Mesendoderm (in vitro differentiated cells): ENCODE results near the gene IL3RA.

Source experiments
- DNase-seq: peaks from one replicate; pipeline ENCODE4 v3.0.0; 2013
- H2AK5ac ChIP-seq: 2 replicates; pipeline ENCODE4 v1.6.1; 2013; ENCODE audit warnings: low read length, inconsistent platforms
- H2BK120ac ChIP-seq: 2 replicates; pipeline ENCODE4 v1.6.1; 2013; ENCODE audit warnings: low read depth, mild to moderate bottlenecking, low read length, moderate library complexity, mixed read lengths
- H2BK15ac ChIP-seq: replicated peaks from 2 replicates; pipeline ENCODE4 v1.6.1; 2013; ENCODE audit warnings: low read depth, mild to moderate bottlenecking, moderate library complexity
- H2BK5ac ChIP-seq: 2 replicates; pipeline ENCODE4 v1.6.1; 2013; ENCODE audit warnings: low read length, inconsistent platforms
- H3K18ac ChIP-seq: 2 replicates; pipeline ENCODE4 v1.6.1; 2013; ENCODE audit warnings: mild to moderate bottlenecking, low read length, mixed read lengths
- H3K23ac ChIP-seq: one replicate; pipeline ENCODE4 v1.6.1; 2013; ENCODE audit warnings: low read length
- H3K27ac ChIP-seq: 2 replicates; pipeline ENCODE4 v1.5.1; 2013; ENCODE audit warnings: low read depth, mild to moderate bottlenecking, inconsistent platforms, low read length, moderate library complexity
- H3K27me3 ChIP-seq: 2 replicates; pipeline ENCODE4 v1.6.1; 2013; ENCODE audit warnings: low read length, control low read depth, mild to moderate bottlenecking, inconsistent platforms; ENCODE audit not compliant: insufficient read depth, poor library complexity
- H3K36me3 ChIP-seq: 2 replicates; pipeline ENCODE4 v1.6.1; 2013; ENCODE audit warnings: low read length, inconsistent platforms; ENCODE audit not compliant: control insufficient read depth, insufficient read depth
- H3K4ac ChIP-seq: one replicate; pipeline ENCODE4 v1.6.1; 2013; ENCODE audit warnings: low read depth, mild to moderate bottlenecking, low read length, moderate library complexity
- H3K4me1 ChIP-seq: 2 replicates; pipeline ENCODE4 v1.6.1; 2013; ENCODE audit warnings: low read depth, low read length, inconsistent platforms; ENCODE audit not compliant: control insufficient read depth
- H3K4me2 ChIP-seq: 2 replicates; pipeline ENCODE4 v1.6.1; 2013; ENCODE audit warnings: low read length
- H3K4me3 ChIP-seq: 2 replicates; pipeline ENCODE4 v1.5.1; 2013; ENCODE audit warnings: mild to moderate bottlenecking, low read length
- H3K56ac ChIP-seq: one replicate; pipeline ENCODE4 v1.6.1; 2013; ENCODE audit warnings: low read length
- H3K79me1 ChIP-seq: 2 replicates; pipeline ENCODE4 v1.6.1; 2013; ENCODE audit warnings: low read length, inconsistent platforms
- H3K79me2 ChIP-seq: 2 replicates; pipeline ENCODE4 v1.6.1; 2013; ENCODE audit warnings: mild to moderate bottlenecking, low read length; ENCODE audit not compliant: control insufficient read depth, insufficient read depth
- H3K9ac ChIP-seq: 2 replicates; pipeline ENCODE4 v1.6.1; 2013; ENCODE audit warnings: low read length, inconsistent platforms
- H4K5ac ChIP-seq: one replicate; pipeline ENCODE4 v1.6.1; 2013; ENCODE audit warnings: low read length
- H4K8ac ChIP-seq: one replicate; pipeline ENCODE4 v1.6.1; 2013; ENCODE audit warnings: low read depth, mild to moderate bottlenecking, control low read depth, low read length, moderate library complexity
- WGBS: extraction: QIAGEN DNeasy Blood & Tissue Kit; methylation state at CpG from one replicate; pipeline ENCODE4 v1.1.7; 2013; ENCODE audit warnings: low lambda C conversion rate, missing lambda C conversion rate; ENCODE audit not compliant: insufficient coverage; ENCODE audit errors: extremely low coverage; 5-methylcytosine and 5-hydroxymethylcytosine counted together

IL3RA gene

DNA sequence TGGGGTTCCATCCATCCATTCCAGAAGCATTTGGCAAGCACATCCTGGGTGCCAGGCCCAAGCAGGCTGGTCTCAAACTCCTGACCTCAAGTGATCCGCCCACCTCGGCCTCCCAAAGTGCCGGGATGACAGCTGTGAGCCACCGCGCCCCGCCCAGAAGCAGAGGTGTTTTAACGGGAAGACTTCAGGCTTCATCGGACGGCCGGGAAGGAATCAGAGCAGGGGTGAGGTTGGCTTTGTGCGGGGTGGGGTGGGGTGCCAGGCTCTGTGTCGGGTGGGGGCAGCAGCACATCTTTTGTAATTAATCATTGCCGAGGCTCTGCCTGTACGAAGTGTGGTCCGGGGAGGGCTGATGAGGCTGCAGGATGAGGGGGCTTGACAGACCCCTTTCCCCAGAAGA lies 60.4 kb downstream of the IL3RA start:
- H2BK120ac ChIP-seq = no peak overlapping the region
- no peak for DNase-seq
- H2BK5ac ChIP-seq = no peak overlapping the region
- no peak overlapping the region for H3K4me2 ChIP-seq
- no peak overlapping the region for H3K4me3 ChIP-seq
- H2BK15ac ChIP-seq = no peak overlapping the region
- H3K27ac ChIP-seq = no peak overlapping the region
- H3K36me3 ChIP-seq = peaks cover 2% of the 10 kb centered on the region
- H3K56ac ChIP-seq = no peak overlapping the region
- no CpG with 5 or more reads among the region's 15 CpGs for WGBS
- no peak overlapping the region for H3K23ac ChIP-seq
- peaks cover 2% of the 10 kb centered on the region for H3K4me1 ChIP-seq
- H3K79me2 ChIP-seq = peaks cover 23% of the 10 kb centered on the region
- no peak overlapping the region for H4K8ac ChIP-seq
- H3K18ac ChIP-seq = no peak overlapping the region
- H3K4ac ChIP-seq = no peak overlapping the region
- no peaks in the 10 kb centered on the region for H3K27me3 ChIP-seq
- H3K9ac ChIP-seq = no peak overlapping the region
- H3K79me1 ChIP-seq = peaks cover 13% of the 10 kb centered on the region
- H2AK5ac ChIP-seq = no peak overlapping the region
- H4K5ac ChIP-seq = no peak overlapping the region

DNA sequence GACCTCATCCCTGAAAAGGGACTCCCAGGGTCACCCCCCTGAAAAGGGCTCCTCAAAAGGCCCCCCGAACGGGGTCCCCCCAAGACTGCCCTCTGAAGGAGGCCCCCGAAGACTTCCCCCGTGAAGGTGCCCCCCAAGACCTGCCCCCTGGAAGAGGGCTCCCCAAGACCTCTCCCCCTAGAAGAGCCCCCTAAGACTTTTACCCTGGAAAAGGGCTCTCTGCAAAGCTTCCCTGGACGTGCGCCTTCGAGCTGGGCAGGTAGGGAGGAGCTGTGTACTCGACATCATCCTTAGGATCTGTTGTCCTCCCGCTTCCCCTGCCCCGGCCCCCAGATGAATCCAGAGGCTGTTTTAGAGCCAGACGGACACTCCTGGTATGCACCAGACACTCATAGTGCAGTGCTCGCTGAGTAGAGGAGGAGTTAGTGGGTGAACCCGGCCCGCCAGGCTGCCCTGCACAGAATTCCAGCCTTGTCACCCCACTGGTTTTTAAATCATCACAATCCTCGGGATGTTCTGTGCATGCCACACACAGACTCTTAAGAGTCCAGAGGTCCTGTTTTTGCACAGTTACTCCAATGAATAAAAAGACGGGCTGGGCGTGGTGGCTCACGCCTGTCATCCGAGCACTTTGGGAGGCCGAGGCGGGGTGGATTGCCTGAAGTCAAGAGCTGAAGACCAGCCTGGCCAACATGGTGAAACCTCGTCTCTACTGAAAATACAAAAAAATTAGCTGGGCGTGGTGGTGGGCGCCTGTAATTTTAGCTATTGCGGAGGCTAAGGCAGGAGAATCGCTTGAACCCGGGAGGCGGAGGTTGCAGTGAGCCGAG lies 61.1 kb downstream of the IL3RA start:
- peaks cover 23% of the 10 kb centered on the region for H3K79me2 ChIP-seq
- H2BK15ac ChIP-seq = no peak overlapping the region
- H3K4me3 ChIP-seq = no peak overlapping the region
- H3K4me2 ChIP-seq = no peak overlapping the region
- no peak overlapping the region for H4K5ac ChIP-seq
- peaks cover 13% of the 10 kb centered on the region for H3K79me1 ChIP-seq
- no peak overlapping the region for H3K23ac ChIP-seq
- H3K36me3 ChIP-seq = peaks cover 2% of the 10 kb centered on the region
- H3K9ac ChIP-seq = no peak overlapping the region
- no CpG with 5 or more reads among the region's 29 CpGs for WGBS
- H3K56ac ChIP-seq = no peak overlapping the region
- H2BK5ac ChIP-seq = no peak overlapping the region
- no peaks in the 10 kb centered on the region for H3K27me3 ChIP-seq
- H2BK120ac ChIP-seq = no peak overlapping the region
- no peak overlapping the region for H4K8ac ChIP-seq
- no peak overlapping the region for H3K4ac ChIP-seq
- no peak overlapping the region for H3K27ac ChIP-seq
- no peak overlapping the region for H3K18ac ChIP-seq
- peaks cover 2% of the 10 kb centered on the region for H3K4me1 ChIP-seq
- no peak overlapping the region for H2AK5ac ChIP-seq
- no peak for DNase-seq

DNA sequence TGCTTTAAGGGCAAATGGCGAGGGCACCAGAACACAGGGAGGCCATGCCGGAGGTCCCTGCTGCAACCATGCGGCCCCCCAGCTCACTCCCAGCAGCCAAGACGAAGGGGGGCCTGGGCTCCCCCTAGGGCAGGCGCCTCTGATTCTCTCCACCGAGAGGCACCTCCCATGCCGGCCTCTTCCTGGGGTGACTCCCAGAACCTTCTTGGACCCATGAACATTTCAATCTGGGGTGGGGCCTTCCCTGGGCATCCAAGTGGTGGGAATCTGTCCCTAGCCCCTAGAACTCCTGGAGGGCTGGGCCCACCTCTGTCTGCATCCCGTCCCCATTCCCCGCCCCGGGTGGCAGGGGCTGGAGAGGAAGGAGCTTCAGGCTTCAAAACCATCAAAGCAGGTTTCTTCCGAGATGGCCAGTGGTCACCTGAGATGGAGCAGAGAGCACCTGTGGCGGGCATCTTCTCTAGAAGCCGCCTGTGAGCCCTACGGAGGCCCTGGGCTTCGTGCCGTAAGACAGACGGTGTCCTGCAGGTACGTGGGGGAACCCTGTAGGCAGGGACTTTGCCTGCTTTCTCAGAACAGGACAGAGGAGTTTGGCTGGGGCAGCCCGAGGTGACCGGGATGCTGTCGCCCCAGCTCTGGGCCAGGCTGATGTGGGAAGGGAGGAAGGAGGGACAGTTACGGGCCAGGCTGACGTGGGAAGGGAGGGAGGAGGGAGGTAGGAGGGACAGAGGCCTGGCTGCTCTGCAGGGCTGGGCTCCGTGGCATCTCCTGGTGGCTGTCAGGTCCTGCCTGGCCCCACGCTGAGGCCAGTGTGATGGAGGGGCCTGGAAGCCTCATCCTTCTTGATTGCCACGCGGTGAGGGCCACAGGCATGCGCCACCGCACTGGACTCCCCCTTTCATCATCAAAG lies 62.1 kb downstream of the IL3RA start:
- Histone ChIP-seq H2BK15ac (no peak overlapping the region), H3K4ac (no peak overlapping the region), H3K79me2 (peaks cover 18% of the 10 kb centered on the region), H2BK5ac (no peak overlapping the region), H3K4me1 (peaks cover 2% of the 10 kb centered on the region), H3K9ac (no peak overlapping the region), H3K56ac (no peak overlapping the region), H2BK120ac (no peak overlapping the region), H3K36me3 (peaks cover 10% of the 10 kb centered on the region), H3K18ac (no peak overlapping the region), H3K79me1 (peaks cover 15% of the 10 kb centered on the region), H4K8ac (no peak overlapping the region), H3K27me3 (no peaks in the 10 kb centered on the region), H3K4me3 (no peak overlapping the region), H4K5ac (no peak overlapping the region), H2AK5ac (no peak overlapping the region), H3K23ac (no peak overlapping the region), H3K4me2 (no peak overlapping the region), H3K27ac (no peak overlapping the region)
- no peak for DNase-seq
- WGBS = no CpG with 5 or more reads among the region's 29 CpGs

DNA sequence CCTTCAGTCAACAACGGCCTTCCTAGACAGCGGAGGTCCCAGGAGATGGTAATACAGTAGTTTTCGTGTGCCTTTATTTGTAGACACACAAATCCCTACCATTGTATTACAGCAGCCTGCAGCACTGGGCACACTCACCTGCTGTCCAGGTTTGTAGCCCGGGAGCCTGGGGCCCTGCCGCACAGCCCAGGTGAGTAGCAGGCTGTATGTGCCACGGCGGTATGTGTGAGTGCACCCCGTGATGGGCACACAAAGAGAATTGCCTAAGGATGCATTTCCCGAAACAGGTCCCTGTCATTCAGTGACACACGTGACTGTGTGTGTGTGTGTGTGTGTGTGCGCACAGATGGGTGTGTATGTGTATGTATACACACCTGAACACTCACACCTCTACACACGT lies 63.5 kb downstream of the IL3RA start:
- WGBS = no CpG with 5 or more reads among the region's 12 CpGs
- no peak overlapping the region for H3K27ac ChIP-seq
- H3K27me3 ChIP-seq = no peaks in the 10 kb centered on the region
- peaks cover 11% of the 10 kb centered on the region for H3K79me1 ChIP-seq
- peaks cover 2% of the 10 kb centered on the region for H3K4me1 ChIP-seq
- no peak overlapping the region for H4K5ac ChIP-seq
- no peak overlapping the region for H3K4me2 ChIP-seq
- H3K18ac ChIP-seq = no peak overlapping the region
- no peak overlapping the region for H3K4ac ChIP-seq
- no peak overlapping the region for H2BK120ac ChIP-seq
- H2BK15ac ChIP-seq = no peak overlapping the region
- no peak overlapping the region for H3K56ac ChIP-seq
- H3K79me2 ChIP-seq = peaks cover 5% of the 10 kb centered on the region
- peaks cover 15% of the 10 kb centered on the region for H3K36me3 ChIP-seq
- no peak overlapping the region for H2BK5ac ChIP-seq
- H3K23ac ChIP-seq = no peak overlapping the region
- no peak overlapping the region for H2AK5ac ChIP-seq
- no peak for DNase-seq
- no peak overlapping the region for H3K9ac ChIP-seq
- no peak overlapping the region for H4K8ac ChIP-seq
- H3K4me3 ChIP-seq = no peak overlapping the region

DNA sequence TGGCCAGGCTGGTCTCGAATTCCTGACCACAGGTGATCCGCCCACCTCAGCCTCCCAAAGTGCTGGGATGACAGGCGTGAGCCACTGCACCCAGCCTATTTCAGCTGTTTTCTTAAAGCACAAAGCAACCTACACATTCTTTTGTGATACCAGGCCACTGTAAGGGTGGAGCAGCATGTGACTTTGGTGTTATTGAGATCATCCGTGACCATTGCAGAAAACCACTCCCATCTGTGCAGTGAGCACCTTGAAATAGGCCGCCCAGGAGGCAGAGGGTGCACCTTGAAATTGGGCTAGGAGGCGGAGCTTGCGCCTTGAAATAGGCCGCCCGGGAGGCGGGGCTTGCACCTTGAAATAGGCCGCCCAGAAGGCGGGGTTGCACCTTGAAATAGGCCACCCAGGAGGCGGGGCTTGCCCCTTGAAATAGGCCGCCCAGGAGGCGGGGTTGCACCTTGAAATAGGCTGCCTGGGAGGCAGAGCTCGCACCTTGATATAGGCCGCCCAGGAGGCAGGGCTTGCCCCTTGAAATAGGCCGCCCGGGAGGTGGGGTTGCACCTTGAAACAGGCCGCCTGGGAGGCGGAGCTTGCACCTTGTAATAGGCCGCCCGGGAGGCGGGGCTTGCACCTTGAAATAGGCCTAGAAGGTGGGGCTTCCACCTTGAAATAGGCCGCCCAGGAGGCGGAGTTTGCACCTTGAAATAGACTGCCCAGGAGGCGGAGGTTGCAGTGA lies 64.3 kb downstream of the IL3RA start:
- H3K27me3 ChIP-seq = no peaks in the 10 kb centered on the region
- no peak overlapping the region for H3K4ac ChIP-seq
- no peak overlapping the region for H3K9ac ChIP-seq
- H3K27ac ChIP-seq = no peak overlapping the region
- H4K8ac ChIP-seq = no peak overlapping the region
- no peak overlapping the region for H3K18ac ChIP-seq
- H3K4me1 ChIP-seq = no peaks in the 10 kb centered on the region
- no peak overlapping the region for H2BK5ac ChIP-seq
- peak; percentile 81 for DNase-seq
- H3K23ac ChIP-seq = no peak overlapping the region
- no peak overlapping the region for H2AK5ac ChIP-seq
- no CpG with 5 or more reads among the region's 27 CpGs for WGBS
- no peak overlapping the region for H3K4me2 ChIP-seq
- no peak overlapping the region for H2BK15ac ChIP-seq
- H3K4me3 ChIP-seq = no peak overlapping the region
- peaks cover 9% of the 10 kb centered on the region for H3K79me1 ChIP-seq
- H3K36me3 ChIP-seq = peaks cover 17% of the 10 kb centered on the region
- H2BK120ac ChIP-seq = no peak overlapping the region
- H3K79me2 ChIP-seq = no peaks in the 10 kb centered on the region
- no peak overlapping the region for H3K56ac ChIP-seq
- H4K5ac ChIP-seq = no peak overlapping the region
